ENCODE data around the gene TTC7B.

The TTC7B gene

GRCh38 chr14:90747909-90748308 lies 68.3 kb downstream of the TTC7B start:
- no peak overlapping the region for H2BK15ac ChIP-seq (replicated peaks; ENCODE audit: low read depth)
- H3K23ac ChIP-seq (ENCODE audit: low read length): no peak overlapping the region
- no peak overlapping the region for H3K4ac ChIP-seq (ENCODE audit: low read depth, low read length)
- no peak overlapping the region for H4K5ac ChIP-seq (ENCODE audit: low read length)
- no peak overlapping the region for H4K8ac ChIP-seq (ENCODE audit: low read depth, low read length)
- no peaks in the 10 kb centered on the region for H3K36me3 ChIP-seq (ENCODE audit: control insufficient read depth, insufficient read depth, low read length)
- H3K4me1 ChIP-seq (ENCODE audit: control insufficient read depth, low read depth, low read length): no peaks in the 10 kb centered on the region
- no peak overlapping the region for H2AK5ac ChIP-seq (ENCODE audit: low read length)
- no peak overlapping the region for H2BK120ac ChIP-seq (ENCODE audit: low read depth, low read length)
- no peak overlapping the region for H2BK5ac ChIP-seq (ENCODE audit: low read length)
- H3K4me2 ChIP-seq (ENCODE audit: low read length): no peak overlapping the region
- no peak overlapping the region for H3K18ac ChIP-seq (ENCODE audit: low read length)
- no peaks in the 10 kb centered on the region for H3K27me3 ChIP-seq (ENCODE audit: insufficient read depth, low read length, poor library complexity)
- no peaks in the 10 kb centered on the region for H3K79me1 ChIP-seq (ENCODE audit: low read length)
- H3K79me2 ChIP-seq (ENCODE audit: control insufficient read depth, insufficient read depth, low read length): no peaks in the 10 kb centered on the region
- H3K56ac ChIP-seq (ENCODE audit: low read length): no peak overlapping the region
- no peak overlapping the region for H3K9ac ChIP-seq (ENCODE audit: low read length)
- H3K27ac ChIP-seq (ENCODE audit: low read depth, low read length): no peak overlapping the region
- no peak for DNase-seq
- no peak overlapping the region for H3K4me3 ChIP-seq (ENCODE audit: low read length)

GRCh38 chr14:90743826-90744225 lies 72.4 kb downstream of the TTC7B start:
- Histone ChIP-seq H3K4me3 (ENCODE audit: low read length) (no peak overlapping the region), H3K4ac (ENCODE audit: low read depth, low read length) (no peak overlapping the region), H3K79me1 (ENCODE audit: low read length) (no peaks in the 10 kb centered on the region), H2BK15ac (replicated peaks; ENCODE audit: low read depth) (no peak overlapping the region), H3K56ac (ENCODE audit: low read length) (no peak overlapping the region), H3K27ac (ENCODE audit: low read depth, low read length) (no peak overlapping the region), H3K23ac (ENCODE audit: low read length) (no peak overlapping the region), H2BK120ac (ENCODE audit: low read depth, low read length) (no peak overlapping the region), H2BK5ac (ENCODE audit: low read length) (no peak overlapping the region), H3K4me1 (ENCODE audit: control insufficient read depth, low read depth, low read length) (no peaks in the 10 kb centered on the region), H2AK5ac (ENCODE audit: low read length) (no peak overlapping the region), H4K8ac (ENCODE audit: low read depth, low read length) (no peak overlapping the region), H3K9ac (ENCODE audit: low read length) (no peak overlapping the region), H3K18ac (ENCODE audit: low read length) (no peak overlapping the region), H4K5ac (ENCODE audit: low read length) (no peak overlapping the region), H3K79me2 (ENCODE audit: control insufficient read depth, insufficient read depth, low read length) (no peaks in the 10 kb centered on the region), H3K4me2 (ENCODE audit: low read length) (no peak overlapping the region), H3K36me3 (ENCODE audit: control insufficient read depth, insufficient read depth, low read length) (no peaks in the 10 kb centered on the region), H3K27me3 (ENCODE audit: insufficient read depth, low read length, poor library complexity) (no peaks in the 10 kb centered on the region)
- no CpG with 5 or more reads among the region's 10 CpGs for WGBS (ENCODE audit: extremely low coverage, insufficient coverage, low lambda C conversion rate)
- no peak for DNase-seq

- Histone ChIP-seq H4K8ac (ENCODE audit: low read depth, low read length) (no peak overlapping the region), H3K4me2 (ENCODE audit: low read length) (no peak overlapping the region), H3K23ac (ENCODE audit: low read length) (no peak overlapping the region), H2AK5ac (ENCODE audit: low read length) (no peak overlapping the region), H2BK15ac (replicated peaks; ENCODE audit: low read depth) (no peak overlapping the region), H2BK5ac (ENCODE audit: low read length) (no peak overlapping the region), H3K4ac (ENCODE audit: low read depth, low read length) (no peak overlapping the region), H3K18ac (ENCODE audit: low read length) (no peak overlapping the region), H3K56ac (ENCODE audit: low read length) (no peak overlapping the region), H3K27me3 (ENCODE audit: insufficient read depth, low read length, poor library complexity) (no peaks in the 10 kb centered on the region), H2BK120ac (ENCODE audit: low read depth, low read length) (no peak overlapping the region), H3K9ac (ENCODE audit: low read length) (no peak overlapping the region), H3K79me1 (ENCODE audit: low read length) (no peaks in the 10 kb centered on the region), H3K4me1 (ENCODE audit: control insufficient read depth, low read depth, low read length) (no peaks in the 10 kb centered on the region), H3K79me2 (ENCODE audit: control insufficient read depth, insufficient read depth, low read length) (no peaks in the 10 kb centered on the region), H4K5ac (ENCODE audit: low read length) (no peak overlapping the region), H3K4me3 (ENCODE audit: low read length) (no peak overlapping the region), H3K27ac (ENCODE audit: low read depth, low read length) (no peak overlapping the region), H3K36me3 (ENCODE audit: control insufficient read depth, insufficient read depth, low read length) (no peaks in the 10 kb centered on the region)
- no CpG with 5 or more reads among the region's 3 CpGs for WGBS (ENCODE audit: extremely low coverage, insufficient coverage, low lambda C conversion rate)
- no peak for DNase-seq
Observed at GRCh38 chr14:90743425-90743824, 72.8 kb downstream of the TTC7B start.

DNA sequence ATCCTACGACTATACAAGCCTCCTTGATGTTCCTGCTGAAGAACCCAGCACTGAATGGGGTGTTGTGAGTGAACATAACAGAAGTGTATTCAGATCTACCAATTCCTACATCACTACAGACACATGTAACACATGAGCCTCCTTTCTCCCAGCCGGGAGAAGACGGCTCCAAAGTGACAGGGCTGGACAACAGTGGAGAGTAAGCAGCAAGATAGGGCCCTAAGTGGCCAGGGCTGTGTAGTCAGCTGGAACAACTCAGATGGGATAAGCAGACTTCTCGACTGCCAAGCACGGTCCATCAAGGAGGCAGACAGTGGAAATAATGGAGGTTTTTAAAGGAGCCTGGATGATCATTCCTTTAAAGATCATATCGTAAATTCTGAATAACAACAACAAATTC lies 73.5 kb downstream of the TTC7B start:
- H3K4me3 ChIP-seq (ENCODE audit: low read length): no peak overlapping the region
- H2BK5ac ChIP-seq (ENCODE audit: low read length): no peak overlapping the region
- H3K23ac ChIP-seq (ENCODE audit: low read length): no peak overlapping the region
- no peaks in the 10 kb centered on the region for H3K36me3 ChIP-seq (ENCODE audit: control insufficient read depth, insufficient read depth, low read length)
- no peak overlapping the region for H4K8ac ChIP-seq (ENCODE audit: low read depth, low read length)
- H4K5ac ChIP-seq (ENCODE audit: low read length): no peak overlapping the region
- H3K27me3 ChIP-seq (ENCODE audit: insufficient read depth, low read length, poor library complexity): no peaks in the 10 kb centered on the region
- H2AK5ac ChIP-seq (ENCODE audit: low read length): no peak overlapping the region
- H2BK15ac ChIP-seq (replicated peaks; ENCODE audit: low read depth): no peak overlapping the region
- no peak overlapping the region for H3K4ac ChIP-seq (ENCODE audit: low read depth, low read length)
- H3K4me2 ChIP-seq (ENCODE audit: low read length): no peak overlapping the region
- H3K79me1 ChIP-seq (ENCODE audit: low read length): no peaks in the 10 kb centered on the region
- no peak overlapping the region for H3K18ac ChIP-seq (ENCODE audit: low read length)
- no peaks in the 10 kb centered on the region for H3K79me2 ChIP-seq (ENCODE audit: control insufficient read depth, insufficient read depth, low read length)
- DNase-seq: no peak
- H3K27ac ChIP-seq (ENCODE audit: low read depth, low read length): no peak overlapping the region
- H3K9ac ChIP-seq (ENCODE audit: low read length): no peak overlapping the region
- no CpG with 5 or more reads among the region's 6 CpGs for WGBS (ENCODE audit: extremely low coverage, insufficient coverage, low lambda C conversion rate)
- H2BK120ac ChIP-seq (ENCODE audit: low read depth, low read length): no peak overlapping the region
- H3K4me1 ChIP-seq (ENCODE audit: control insufficient read depth, low read depth, low read length): no peaks in the 10 kb centered on the region
- H3K56ac ChIP-seq (ENCODE audit: low read length): no peak overlapping the region

GRCh38 chr14:90742252-90742651 lies 74.0 kb downstream of the TTC7B start:
- H4K8ac ChIP-seq (ENCODE audit: low read depth, low read length): no peak overlapping the region
- H3K4me1 ChIP-seq (ENCODE audit: control insufficient read depth, low read depth, low read length): no peaks in the 10 kb centered on the region
- no peak overlapping the region for H3K4me3 ChIP-seq (ENCODE audit: low read length)
- H3K4me2 ChIP-seq (ENCODE audit: low read length): no peak overlapping the region
- no peak overlapping the region for H3K18ac ChIP-seq (ENCODE audit: low read length)
- H3K4ac ChIP-seq (ENCODE audit: low read depth, low read length): no peak overlapping the region
- no peak overlapping the region for H3K27ac ChIP-seq (ENCODE audit: low read depth, low read length)
- H3K36me3 ChIP-seq (ENCODE audit: control insufficient read depth, insufficient read depth, low read length): no peaks in the 10 kb centered on the region
- H2AK5ac ChIP-seq (ENCODE audit: low read length): no peak overlapping the region
- H3K27me3 ChIP-seq (ENCODE audit: insufficient read depth, low read length, poor library complexity): no peaks in the 10 kb centered on the region
- no peak overlapping the region for H2BK120ac ChIP-seq (ENCODE audit: low read depth, low read length)
- H4K5ac ChIP-seq (ENCODE audit: low read length): no peak overlapping the region
- H3K23ac ChIP-seq (ENCODE audit: low read length): no peak overlapping the region
- H3K56ac ChIP-seq (ENCODE audit: low read length): no peak overlapping the region
- no peak overlapping the region for H2BK5ac ChIP-seq (ENCODE audit: low read length)
- no CpG with 5 or more reads among the region's 2 CpGs for WGBS (ENCODE audit: extremely low coverage, insufficient coverage, low lambda C conversion rate)
- H3K79me2 ChIP-seq (ENCODE audit: control insufficient read depth, insufficient read depth, low read length): no peaks in the 10 kb centered on the region
- H2BK15ac ChIP-seq (replicated peaks; ENCODE audit: low read depth): no peak overlapping the region
- H3K9ac ChIP-seq (ENCODE audit: low read length): no peak overlapping the region
- no peak for DNase-seq
- H3K79me1 ChIP-seq (ENCODE audit: low read length): no peaks in the 10 kb centered on the region

DNA sequence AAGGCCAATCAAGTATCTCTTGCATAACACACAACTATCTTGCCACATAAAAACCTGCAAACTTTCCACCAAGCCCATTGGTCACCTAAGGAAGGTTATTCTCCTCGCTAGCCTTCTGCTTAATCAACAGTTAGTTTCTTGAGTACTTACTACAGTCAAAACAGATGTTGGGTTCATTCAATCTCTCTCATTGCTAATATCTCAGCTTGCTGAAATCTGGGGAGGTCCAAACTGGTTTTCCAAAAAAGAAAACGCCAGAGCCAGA lies 74.6 kb downstream of the TTC7B start:
- no peaks in the 10 kb centered on the region for H3K4me1 ChIP-seq (ENCODE audit: control insufficient read depth, low read depth, low read length)

More for the DNA sequence above, 74.6 kb downstream of the TTC7B start:
- Histone ChIP-seq H3K4ac (ENCODE audit: low read depth, low read length) (no peak overlapping the region), H4K5ac (ENCODE audit: low read length) (no peak overlapping the region), H2BK15ac (replicated peaks; ENCODE audit: low read depth) (no peak overlapping the region), H4K8ac (ENCODE audit: low read depth, low read length) (no peak overlapping the region), H2BK120ac (ENCODE audit: low read depth, low read length) (no peak overlapping the region), H3K4me2 (ENCODE audit: low read length) (no peak overlapping the region), H2AK5ac (ENCODE audit: low read length) (no peak overlapping the region), H2BK5ac (ENCODE audit: low read length) (no peak overlapping the region), H3K56ac (ENCODE audit: low read length) (no peak overlapping the region), H3K79me1 (ENCODE audit: low read length) (no peaks in the 10 kb centered on the region), H3K27ac (ENCODE audit: low read depth, low read length) (no peak overlapping the region), H3K36me3 (ENCODE audit: control insufficient read depth, insufficient read depth, low read length) (no peaks in the 10 kb centered on the region), H3K9ac (ENCODE audit: low read length) (no peak overlapping the region), H3K27me3 (ENCODE audit: insufficient read depth, low read length, poor library complexity) (no peaks in the 10 kb centered on the region), H3K4me3 (ENCODE audit: low read length) (no peak overlapping the region), H3K79me2 (ENCODE audit: control insufficient read depth, insufficient read depth, low read length) (no peaks in the 10 kb centered on the region), H3K18ac (ENCODE audit: low read length) (no peak overlapping the region), H3K23ac (ENCODE audit: low read length) (no peak overlapping the region)
- no CpG with 5 or more reads among the region's 2 CpGs for WGBS (ENCODE audit: extremely low coverage, insufficient coverage, low lambda C conversion rate)
- DNase-seq: no peak
